DOHH2 (cell line): ENCODE results near the gene STN1.

Experiments
- H3F3A ChIP-seq: fragments of 200-600 bp; sonication (generic), shearing (Covaris generic); 2 replicates; pipeline ENCODE4 v1.6.0; 2016; ENCODE audit warnings: antibody characterized with exemption, mild to moderate bottlenecking; ENCODE audit not compliant: control insufficient read depth, insufficient read depth
- H3K27ac ChIP-seq: fragments of 200-600 bp; sonication (generic); 2 replicates; pipeline ENCODE4 v1.5.1; 2014; ENCODE audit warnings: low read depth, mild to moderate bottlenecking, low read length, moderate library complexity
- H3K27me3 ChIP-seq: fragments of 200-600 bp; sonication (generic); 2 replicates; pipeline ENCODE4 v1.6.1; 2014; ENCODE audit warnings: mild to moderate bottlenecking, low read length, mixed read lengths; ENCODE audit not compliant: control insufficient read depth
- H3K36me3 ChIP-seq: fragments of 200-600 bp; sonication (generic); 2 replicates; pipeline ENCODE4 v1.6.1; 2014; ENCODE audit warnings: mild to moderate bottlenecking, low read length, moderate library complexity, mixed read lengths; ENCODE audit not compliant: control insufficient read depth
- H3K4me1 ChIP-seq: fragments of 200-600 bp; sonication (generic); 2 replicates; pipeline ENCODE4 v1.6.1; 2014; ENCODE audit warnings: mild to moderate bottlenecking, low read length, mixed read lengths; ENCODE audit not compliant: control insufficient read depth
- H3K4me2 ChIP-seq: fragments of 200-600 bp; sonication (generic); 2 replicates; pipeline ENCODE4 v1.6.0; 2014; ENCODE audit warnings: mild to moderate bottlenecking, low read length, moderate library complexity
- H3K4me3 ChIP-seq: fragments of 200-600 bp; sonication (generic); 2 replicates; pipeline ENCODE4 v1.5.1; 2014; ENCODE audit warnings: mild to moderate bottlenecking, low read length, mixed read lengths
- H3K79me2 ChIP-seq: fragments of 200-600 bp; sonication (generic); 2 replicates; pipeline ENCODE4 v1.6.1; 2014; ENCODE audit warnings: mild to moderate bottlenecking, low read length, mixed read lengths; ENCODE audit not compliant: control insufficient read depth
- H3K9me2 ChIP-seq: fragments of 200-600 bp; sonication (generic); replicated peaks from 2 replicates; pipeline ENCODE4 v1.6.1; 2014; ENCODE audit warnings: mild to moderate bottlenecking, low read length, mixed read lengths; ENCODE audit not compliant: control insufficient read depth
- H3K9me3 ChIP-seq: fragments of 200-600 bp; sonication (generic); 2 replicates; pipeline ENCODE4 v1.6.1; 2014; ENCODE audit warnings: antibody characterized with exemption, low read length, mixed read lengths; ENCODE audit not compliant: control insufficient read depth, insufficient read depth
- H4K20me1 ChIP-seq: fragments of 200-600 bp; sonication (generic); 2 replicates; pipeline ENCODE4 v1.6.0; 2014; ENCODE audit warnings: low read depth, mild to moderate bottlenecking, antibody characterized with exemption, low read length, moderate library complexity; ENCODE audit not compliant: control insufficient read depth, insufficient read depth
- CTCF ChIP-seq: fragments of 200-600 bp; sonication (generic); IDR thresholded peaks from one replicate; pipeline ENCODE4 v1.5.1; 2014; ENCODE audit warnings: antibody characterized with exemption, mild to moderate bottlenecking, low read depth, low read length; ENCODE audit not compliant: poor library complexity, severe bottlenecking
- EZH2phosphoT487 ChIP-seq: fragments of 200-600 bp; sonication (generic); IDR thresholded peaks from 2 replicates; pipeline ENCODE4 v1.6.1; 2017; ENCODE audit warnings: borderline replicate concordance, mild to moderate bottlenecking, antibody characterized with exemption, low read length, moderate library complexity, mixed read lengths

Gene STN1

GRCh38 chr10:103859161-103860086 lies 58.6 kb downstream of the STN1 start:
- Histone ChIP-seq H3K4me1 (no peaks in the 10 kb centered on the region), H3K79me2 (no peaks in the 10 kb centered on the region), H3K4me2 (no peak overlapping the region), H4K20me1 (no peaks in the 10 kb centered on the region), H3K27me3 (peaks cover 9% of the 10 kb centered on the region), H3F3A (no peaks in the 10 kb centered on the region), H3K9me3 (no peaks in the 10 kb centered on the region), H3K4me3 (no peak overlapping the region), H3K27ac (no peak overlapping the region), H3K9me2 (no peaks in the 10 kb centered on the region), H3K36me3 (no peaks in the 10 kb centered on the region)
- TF ChIP-seq EZH2phosphoT487 (no peak), CTCF (peak; percentile 74)

- no peaks in the 10 kb centered on the region for H3K36me3 ChIP-seq
- TF ChIP-seq CTCF (no peak), EZH2phosphoT487 (no peak)
- H3K9me2 ChIP-seq, result no peaks in the 10 kb centered on the region
- no peak overlapping the region for H3K27ac ChIP-seq
- no peaks in the 10 kb centered on the region for H3F3A ChIP-seq
- H3K79me2 ChIP-seq, result no peaks in the 10 kb centered on the region
- peaks cover 19% of the 10 kb centered on the region for H3K27me3 ChIP-seq
- H4K20me1 ChIP-seq, result no peaks in the 10 kb centered on the region
- H3K4me3 ChIP-seq, result no peak overlapping the region
- no peaks in the 10 kb centered on the region for H3K4me1 ChIP-seq
- H3K9me3 ChIP-seq, result no peaks in the 10 kb centered on the region
- H3K4me2 ChIP-seq, result no peak overlapping the region
These were observed 59.6 kb downstream of the STN1 start for GRCh38 chr10:103858360-103858759.

- H3K27me3 ChIP-seq, result peaks cover 19% of the 10 kb centered on the region
- H3K36me3 ChIP-seq, result no peaks in the 10 kb centered on the region
- H3K4me2 ChIP-seq, result no peak overlapping the region
- no peaks in the 10 kb centered on the region for H3F3A ChIP-seq
- H3K9me3 ChIP-seq, result no peaks in the 10 kb centered on the region
- no peak for TF ChIP-seq EZH2phosphoT487
- TF ChIP-seq CTCF, result no peak
- no peaks in the 10 kb centered on the region for H4K20me1 ChIP-seq
- H3K4me1 ChIP-seq, result no peaks in the 10 kb centered on the region
- H3K9me2 ChIP-seq, result no peaks in the 10 kb centered on the region
- H3K27ac ChIP-seq, result no peak overlapping the region
- no peaks in the 10 kb centered on the region for H3K79me2 ChIP-seq
- H3K4me3 ChIP-seq, result no peak overlapping the region
These were observed 61.2 kb downstream of the STN1 start for GRCh38 chr10:103856797-103857170.
